HCT116 (cell line): Measurements from ENCODE around the gene ITGAD. TPM values are rescaled to one million over a fixed set of nuclear protein-coding genes. Genes with fewer than 3 reads are reported as not detected.

ENCODE experiments used
- ATAC-seq: fragments of 200-7000 bp; cut with Tn5 transposase; 2 replicates; pipeline ENCODE4 v1.9.1; 2020; ENCODE audit warnings: mild to moderate bottlenecking, moderate library complexity
- BruUV-seq: library from RNA; stranded (reverse); fragments of 400-500 nt; replicated peaks from 2 replicates; lab custom pipeline; 2021; lab: Mats Ljungman, UMichigan
- CTCF ChIA-PET: fragments of 300-600 bp; sonication (Branson Sonifier 250); formaldehyde crosslinking; loops from one replicate; lab custom pipeline; 2021; ENCODE audit warnings: antibody characterized with exemption; lab: Charles Lee
- POLR2A ChIA-PET: fragments of 300-600, 350-600 bp; sonication (Branson Sonifier 250); formaldehyde crosslinking; loops from one replicate; lab custom pipeline; 2021; ENCODE audit warnings: antibody characterized with exemption; lab: Charles Lee
- RAD21 ChIA-PET, 2 experiments: fragments of 300-600 bp; sonication (Branson Sonifier 250); formaldehyde crosslinking; loops; one replicate each; lab custom pipeline; 2023; ENCODE audit warnings: low total read pairs in 2 of 2; ENCODE audit not compliant: uncharacterized antibody in 2 of 2, unreplicated experiment in 2 of 2, low non-redundant PET in 1 of 2; lab: Charles Lee
- DNase-seq: peaks from one replicate; pipeline ENCODE4 v3.0.0-alpha.2; 2010; ENCODE audit warnings: low read depth, low spot score
- H2AFZ ChIP-seq: fragments of 200-600 bp; shearing (Covaris generic), sonication (generic); 2 replicates; pipeline ENCODE4 v1.6.1; 2017; ENCODE audit warnings: low read depth, mixed run types, mixed read lengths, antibody characterized with exemption, low read length; ENCODE audit not compliant: poor library complexity, severe bottlenecking
- H3K27ac ChIP-seq: 2 replicates; pipeline ENCODE4 v1.5.1; 2012; ENCODE audit warnings: low read depth, low read length
- H3K27me3 ChIP-seq: fragments of 200-600 bp; sonication (generic); 2 replicates; pipeline ENCODE4 v1.6.1; 2016; ENCODE audit warnings: mixed run types, low read length, mixed read lengths; ENCODE audit not compliant: insufficient read depth
- H3K36me3 ChIP-seq, 2 experiments: fragments of 200-500 bp in 1 of 2; fragments of 200-600 bp in 1 of 2; sonication (Bioruptor generic) in 1 of 2; sonication (generic) in 1 of 2; 2 replicates each; pipeline versions ENCODE4 v1.5.1 to v1.6.1; 2014 to 2016; ENCODE audit warnings: low read length in 2 of 2, inconsistent platforms in 1 of 2, mixed read lengths in 1 of 2, mixed run types in 1 of 2; ENCODE audit not compliant: insufficient read depth in 2 of 2, control insufficient read depth in 1 of 2
- H3K4me1 ChIP-seq, 2 experiments: fragments of 200-600 bp in 1 of 2; sonication (generic) in 1 of 2; 2 replicates each; pipeline versions ENCODE4 v1.5.1 to v1.6.1; 2012 to 2017; ENCODE audit warnings: low read length in 2 of 2, inconsistent platforms in 1 of 2, mild to moderate bottlenecking in 1 of 2, mixed read lengths in 1 of 2, mixed run types in 1 of 2, moderate library complexity in 1 of 2; ENCODE audit not compliant: insufficient read depth in 2 of 2, control insufficient read depth in 1 of 2
- H3K4me2 ChIP-seq: fragments of 200-600 bp; sonication (generic); 2 replicates; pipeline ENCODE4 v1.6.1; 2017; ENCODE audit warnings: mixed run types, low read length, mixed read lengths
- H3K4me3 ChIP-seq, 2 experiments: fragments of 200-600 bp in 1 of 2; sonication (generic) in 1 of 2; replicated peaks in 1 of 2; 2 replicates each; pipeline ENCODE4 v1.5.1; 2011 to 2016; ENCODE audit warnings: low read length in 2 of 2, control low read depth in 1 of 2, low read depth in 1 of 2, mild to moderate bottlenecking in 1 of 2, mixed read lengths in 1 of 2, mixed run types in 1 of 2
- H3K79me2 ChIP-seq: fragments of 200-600 bp; sonication (generic); 2 replicates; pipeline ENCODE4 v1.6.1; 2017; ENCODE audit warnings: mild to moderate bottlenecking, mixed run types, low read length, moderate library complexity, mixed read lengths; ENCODE audit not compliant: insufficient read depth
- H3K9ac ChIP-seq: fragments of 200-600 bp; sonication (generic); 2 replicates; pipeline ENCODE4 v1.6.1; 2016; ENCODE audit warnings: low read length, mixed read lengths
- H3K9me2 ChIP-seq: fragments of 200-600 bp; sonication (generic), shearing (Covaris generic); 2 replicates; pipeline ENCODE4 v1.6.1; 2017; ENCODE audit warnings: mixed run types, mild to moderate bottlenecking, moderate library complexity; ENCODE audit not compliant: insufficient read depth
- H3K9me3 ChIP-seq, 2 experiments: fragments of 200-500 bp in 1 of 2; fragments of 200-600 bp in 1 of 2; sonication (Bioruptor generic) in 1 of 2; sonication (generic) in 1 of 2; 2 replicates each; pipeline ENCODE4 v1.6.1; 2014 to 2017; ENCODE audit warnings: low read length in 2 of 2, mixed read lengths in 2 of 2, inconsistent platforms in 1 of 2, low read depth in 1 of 2, mild to moderate bottlenecking in 1 of 2, mixed run types in 1 of 2, moderate library complexity in 1 of 2; ENCODE audit not compliant: control insufficient read depth in 1 of 2, insufficient read depth in 1 of 2
- H4K20me1 ChIP-seq: fragments of 200-600 bp; sonication (generic), shearing (Covaris generic); 2 replicates; pipeline ENCODE4 v1.6.1; 2017; ENCODE audit warnings: mixed run types, mild to moderate bottlenecking, moderate library complexity; ENCODE audit not compliant: insufficient read depth
- ATF3 ChIP-seq: IDR thresholded peaks from 2 replicates; pipeline ENCODE4 v1.6.1; 2012
- CBX3 ChIP-seq: IDR thresholded peaks from 2 replicates; pipeline ENCODE4 v1.6.1; 2012; ENCODE audit warnings: low read depth
- CEBPB ChIP-seq: IDR thresholded peaks from 2 replicates; pipeline ENCODE4 v1.6.1; 2012; ENCODE audit warnings: low read depth
- EGR1 ChIP-seq: IDR thresholded peaks from 2 replicates; pipeline ENCODE4 v1.6.1; 2012; ENCODE audit warnings: low read depth
- ELF1 ChIP-seq: IDR thresholded peaks from 2 replicates; pipeline ENCODE4 v1.6.1; 2012; ENCODE audit warnings: low read depth, borderline replicate concordance
- EZH2phosphoT487 ChIP-seq: fragments of 200-600 bp; IDR thresholded peaks from 2 replicates; pipeline ENCODE4 v1.6.1; 2018; ENCODE audit warnings: antibody characterized with exemption, borderline replicate concordance
- FOSL1 ChIP-seq: IDR thresholded peaks from 2 replicates; pipeline ENCODE4 v1.6.1; 2012; ENCODE audit warnings: low read depth
- JUND ChIP-seq: IDR thresholded peaks from 2 replicates; pipeline ENCODE4 v1.6.1; 2012
- POLR2A ChIP-seq: IDR thresholded peaks from 2 replicates; pipeline ENCODE4 v1.7.0; 2011; ENCODE audit warnings: borderline replicate concordance; ENCODE audit not compliant: insufficient read depth, insufficient read length; ENCODE audit errors: extremely low read depth
- REST ChIP-seq: IDR thresholded peaks from 2 replicates; pipeline ENCODE4 v1.6.1; 2012; ENCODE audit warnings: low read depth
- SP1 ChIP-seq: IDR thresholded peaks from 2 replicates; pipeline ENCODE4 v1.6.1; 2012; ENCODE audit warnings: low read depth
- SRF ChIP-seq: IDR thresholded peaks from 2 replicates; pipeline ENCODE4 v1.6.1; 2012; ENCODE audit warnings: low read depth
- TCF7L2 ChIP-seq: IDR thresholded peaks from 2 replicates; pipeline ENCODE4 v1.7.0; 2011; ENCODE audit warnings: borderline replicate concordance, inconsistent platforms; ENCODE audit not compliant: insufficient read depth, insufficient read length; ENCODE audit errors: extremely low read depth
- YY1 ChIP-seq: IDR thresholded peaks from 2 replicates; pipeline ENCODE4 v1.6.1; 2011; ENCODE audit warnings: low read length, low read depth, moderate library complexity, mild to moderate bottlenecking; ENCODE audit not compliant: insufficient replicate concordance; ENCODE audit errors: extremely low read depth
- ZFX ChIP-seq: fragments of 450-650 bp; IDR thresholded peaks from 2 replicates; pipeline ENCODE4 v1.6.1; 2017
- ZNF274 ChIP-seq: fragments of 200-500 bp; sonication (Bioruptor generic); IDR thresholded peaks from 2 replicates; pipeline ENCODE4 v1.6.1; 2014; ENCODE audit warnings: mild to moderate bottlenecking, low read depth, low read length, inconsistent platforms
- intact Hi-C: fragments of 100-400 bp; cut with micrococcal nuclease; formaldehyde crosslinking; loops from 2 replicates; pipeline ENCODE4 v1.10.0; 2022
- total RNA-seq: library from RNA; stranded (reverse); gene quantifications from one replicate; pipeline ENCODE4 v1.2.1, GENCODE V29; 2021; ENCODE audit not compliant: unreplicated experiment
- TF ChIP-seq, protein P1 (sequence below), 3 experiments: fragments of 200-600 bp in 1 of 3; sonication (generic) in 1 of 3; IDR thresholded peaks in 2 of 3; conservative IDR thresholded peaks in 1 of 3; 2 replicates each; pipeline ENCODE4 v1.5.1; 2012 to 2017; ENCODE audit warnings: low read depth in 2 of 3, low read length in 2 of 3, antibody characterized with exemption in 1 of 3, borderline replicate concordance in 1 of 3, control low read depth in 1 of 3, mild to moderate bottlenecking in 1 of 3, mixed read lengths in 1 of 3, mixed run types in 1 of 3, moderate library complexity in 1 of 3; ENCODE audit not compliant: insufficient read depth in 1 of 3

Gene ITGAD
- total RNA-seq, 1 experiment from 2014 or later: 0.12 TPM

DNA sequence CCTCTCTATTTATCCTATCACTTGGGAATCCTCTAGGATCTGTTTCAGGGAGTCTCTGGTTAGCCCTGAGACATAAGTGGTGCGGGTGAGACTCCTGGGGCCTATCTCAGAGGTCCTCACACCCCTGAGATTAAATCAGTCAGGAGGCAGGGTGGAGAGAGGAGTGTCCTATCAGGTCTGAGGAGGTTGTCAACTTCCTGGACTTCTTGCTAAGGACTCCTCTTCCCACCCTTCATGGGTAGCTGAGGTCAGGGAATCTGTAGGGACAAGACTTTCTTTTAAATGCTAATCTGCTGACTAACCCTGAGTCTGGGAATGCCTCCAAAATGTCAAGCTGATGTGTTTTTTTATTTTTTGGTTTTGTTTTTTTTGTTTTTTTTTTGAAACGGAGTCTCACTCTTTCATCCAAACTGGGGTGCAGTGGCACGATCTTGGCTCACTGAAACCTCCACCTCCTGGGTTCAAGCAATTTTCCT lies 59.5 kb downstream of the ITGAD start:
- TF ChIP-seq, protein P1, sequence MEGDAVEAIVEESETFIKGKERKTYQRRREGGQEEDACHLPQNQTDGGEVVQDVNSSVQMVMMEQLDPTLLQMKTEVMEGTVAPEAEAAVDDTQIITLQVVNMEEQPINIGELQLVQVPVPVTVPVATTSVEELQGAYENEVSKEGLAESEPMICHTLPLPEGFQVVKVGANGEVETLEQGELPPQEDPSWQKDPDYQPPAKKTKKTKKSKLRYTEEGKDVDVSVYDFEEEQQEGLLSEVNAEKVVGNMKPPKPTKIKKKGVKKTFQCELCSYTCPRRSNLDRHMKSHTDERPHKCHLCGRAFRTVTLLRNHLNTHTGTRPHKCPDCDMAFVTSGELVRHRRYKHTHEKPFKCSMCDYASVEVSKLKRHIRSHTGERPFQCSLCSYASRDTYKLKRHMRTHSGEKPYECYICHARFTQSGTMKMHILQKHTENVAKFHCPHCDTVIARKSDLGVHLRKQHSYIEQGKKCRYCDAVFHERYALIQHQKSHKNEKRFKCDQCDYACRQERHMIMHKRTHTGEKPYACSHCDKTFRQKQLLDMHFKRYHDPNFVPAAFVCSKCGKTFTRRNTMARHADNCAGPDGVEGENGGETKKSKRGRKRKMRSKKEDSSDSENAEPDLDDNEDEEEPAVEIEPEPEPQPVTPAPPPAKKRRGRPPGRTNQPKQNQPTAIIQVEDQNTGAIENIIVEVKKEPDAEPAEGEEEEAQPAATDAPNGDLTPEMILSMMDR (IDR thresholded peaks at IDR 0.05 in 2 of 3, conservative IDR thresholded peaks at IDR 0.05 in 1 of 3; ENCODE audit: borderline replicate concordance in 1 of 3, insufficient read depth in 1 of 3, low read depth in 2 of 3, low read length in 2 of 3): no peak
- TF ChIP-seq CEBPB: no peak
- no peak for TF ChIP-seq CBX3
- TF ChIP-seq REST: no peak
- TF ChIP-seq TCF7L2: no peak
- no peak for TF ChIP-seq ZFX
- TF ChIP-seq JUND: peak; percentile 25; the same call in 1 of the 2 replicates
- TF ChIP-seq ZNF274: no peak
- no peak for TF ChIP-seq FOSL1
- TF ChIP-seq SP1: peak; percentile 10; the same call in 1 of the 2 replicates
- no peak for TF ChIP-seq ELF1
- no peak for TF ChIP-seq POLR2A
- no peak for TF ChIP-seq YY1
- TF ChIP-seq EGR1: no peak
- TF ChIP-seq EZH2phosphoT487: no peak
- TF ChIP-seq SRF: no peak
- no peak for TF ChIP-seq ATF3
- no TSS peak for BruUV-seq
- Histone ChIP-seq H3K9me2 (no peaks in the 10 kb centered on the region), H3K9ac (peak overlapping the region; percentile 25), H3K79me2 (peaks cover 23% of the 10 kb centered on the region; the same call in 1 of the 2 replicates), H4K20me1 (no peaks in the 10 kb centered on the region), H3K4me2 (peak overlapping the region; percentile 50), H3K9me3 (no peaks in the 10 kb centered on the region), H3K4me1 (peaks cover 29 to 45% of the 10 kb centered on the region in 2 experiments), H3K4me3 (no peak overlapping the region), H3K27ac (peak overlapping the region; percentile 30; the same call in 1 of the 2 replicates), H3K27me3 (no peaks in the 10 kb centered on the region), H3K36me3 (no peaks in the 10 kb centered on the region), H2AFZ (no peak overlapping the region)
- intact Hi-C loops: loop anchor here (10.0 kb wide), 2 partner anchors 238 to 378 kb away; partner anchors contain the start of genes PYDC1, TRIM72, ZNF646 and ZNF668
- ChIA-PET CTCF (interaction anchor here (0.6 to 6.0 kb wide), 6 partner anchors 8 to 1746 kb away, joined by 3 to 36 read pairs (median 3); partner anchors contain the start of genes ARMC5, HSD3B7 and ZNF843), POLR2A (interaction anchor here (0.5 to 1.7 kb wide), 3 partner anchors 7 to 26 kb away, joined by 3 to 8 read pairs (median 5); partner anchors contain the start of gene ZNF843), RAD21 (no interaction called here)
- DNase-seq (no peak), ATAC-seq (peak; percentile 7; the same call in 1 of the 2 replicates)
